ENCODE results near the gene OR4A16. TPM values are rescaled to one million over a fixed set of nuclear protein-coding genes. Genes with fewer than 3 reads are reported as not detected.

The OR4A16 gene, protein sequence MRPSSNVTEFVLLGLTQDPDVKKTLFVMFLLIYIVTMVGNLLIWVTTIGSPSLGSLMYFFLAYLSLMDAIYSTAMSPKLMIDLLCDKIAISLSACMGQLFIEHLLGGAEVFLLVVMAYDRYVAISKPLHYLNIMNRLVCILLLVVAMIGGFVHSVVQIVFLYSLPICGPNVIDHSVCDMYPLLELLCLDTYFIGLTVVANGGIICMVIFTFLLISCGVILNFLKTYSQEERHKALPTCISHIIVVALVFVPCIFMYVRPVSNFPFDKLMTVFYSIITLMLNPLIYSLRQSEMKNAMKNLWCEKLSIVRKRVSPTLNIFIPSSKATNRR
- total RNA-seq (not detected), polyA plus RNA-seq (not detected)

DNA sequence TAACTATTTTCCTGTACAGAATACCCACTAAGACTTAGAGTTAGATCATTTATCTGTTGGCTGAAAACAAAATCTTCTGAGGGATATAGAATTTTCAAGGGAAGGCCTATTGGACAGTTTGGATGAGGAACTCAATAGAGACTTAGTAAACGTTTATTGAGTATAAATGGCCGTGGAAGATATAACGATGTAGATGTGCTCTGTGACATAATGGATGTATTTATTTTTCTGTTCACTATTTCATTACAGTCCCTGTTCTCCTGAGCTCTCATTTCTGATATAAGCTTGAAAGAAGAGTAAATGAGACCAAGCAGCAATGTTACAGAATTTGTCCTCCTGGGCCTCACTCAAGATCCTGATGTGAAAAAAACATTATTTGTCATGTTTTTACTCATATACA, at the start of gene OR4A16:
Gene OR4A16, plus strand, starts transcription at position 301 of the 400 bp plus-strand sequence. Its CDS starts 0 bp downstream, at position 301.
- no peaks in the 10 kb centered on the region for H3K27me3 ChIP-seq (ENCODE audit: control insufficient read depth in 4 of 4, insufficient read depth in 4 of 4, low read length in 3 of 4)
- H3K9ac ChIP-seq (ENCODE audit: low read depth in 1 of 2, low read length in 2 of 2), result no peak within 1 kb of the TSS
- no peaks in the 10 kb centered on the region for H3K36me3 ChIP-seq (ENCODE audit: control insufficient read depth in 4 of 4, insufficient read depth in 3 of 4, low read depth in 1 of 4, low read length in 3 of 4)
- H3K9me3 ChIP-seq (ENCODE audit: control insufficient read depth in 4 of 4, low read length in 3 of 4), result no peaks in the 10 kb centered on the region
- TF ChIP-seq ZBTB33 (IDR thresholded peaks at IDR 0.05), result no peak
- no peak for TF ChIP-seq SP1 (IDR thresholded peaks at IDR 0.05)
- TF ChIP-seq HNF4A (conservative IDR thresholded peaks at IDR 0.05), result no peak
- TF ChIP-seq RAD21 (IDR thresholded peaks at IDR 0.05), result no peak
- no peak for TF ChIP-seq GABPA (IDR thresholded peaks at IDR 0.05 in 1 of 2, conservative IDR thresholded peaks at IDR 0.05 in 1 of 2)
- no peak for TF ChIP-seq RXRA (IDR thresholded peaks at IDR 0.05)
- TF ChIP-seq, protein P1, sequence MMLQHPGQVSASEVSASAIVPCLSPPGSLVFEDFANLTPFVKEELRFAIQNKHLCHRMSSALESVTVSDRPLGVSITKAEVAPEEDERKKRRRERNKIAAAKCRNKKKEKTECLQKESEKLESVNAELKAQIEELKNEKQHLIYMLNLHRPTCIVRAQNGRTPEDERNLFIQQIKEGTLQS (IDR thresholded peaks at IDR 0.05), result no peak
- no peak for TF ChIP-seq HNF4G (IDR thresholded peaks at IDR 0.05)
- TF ChIP-seq, protein P2, sequence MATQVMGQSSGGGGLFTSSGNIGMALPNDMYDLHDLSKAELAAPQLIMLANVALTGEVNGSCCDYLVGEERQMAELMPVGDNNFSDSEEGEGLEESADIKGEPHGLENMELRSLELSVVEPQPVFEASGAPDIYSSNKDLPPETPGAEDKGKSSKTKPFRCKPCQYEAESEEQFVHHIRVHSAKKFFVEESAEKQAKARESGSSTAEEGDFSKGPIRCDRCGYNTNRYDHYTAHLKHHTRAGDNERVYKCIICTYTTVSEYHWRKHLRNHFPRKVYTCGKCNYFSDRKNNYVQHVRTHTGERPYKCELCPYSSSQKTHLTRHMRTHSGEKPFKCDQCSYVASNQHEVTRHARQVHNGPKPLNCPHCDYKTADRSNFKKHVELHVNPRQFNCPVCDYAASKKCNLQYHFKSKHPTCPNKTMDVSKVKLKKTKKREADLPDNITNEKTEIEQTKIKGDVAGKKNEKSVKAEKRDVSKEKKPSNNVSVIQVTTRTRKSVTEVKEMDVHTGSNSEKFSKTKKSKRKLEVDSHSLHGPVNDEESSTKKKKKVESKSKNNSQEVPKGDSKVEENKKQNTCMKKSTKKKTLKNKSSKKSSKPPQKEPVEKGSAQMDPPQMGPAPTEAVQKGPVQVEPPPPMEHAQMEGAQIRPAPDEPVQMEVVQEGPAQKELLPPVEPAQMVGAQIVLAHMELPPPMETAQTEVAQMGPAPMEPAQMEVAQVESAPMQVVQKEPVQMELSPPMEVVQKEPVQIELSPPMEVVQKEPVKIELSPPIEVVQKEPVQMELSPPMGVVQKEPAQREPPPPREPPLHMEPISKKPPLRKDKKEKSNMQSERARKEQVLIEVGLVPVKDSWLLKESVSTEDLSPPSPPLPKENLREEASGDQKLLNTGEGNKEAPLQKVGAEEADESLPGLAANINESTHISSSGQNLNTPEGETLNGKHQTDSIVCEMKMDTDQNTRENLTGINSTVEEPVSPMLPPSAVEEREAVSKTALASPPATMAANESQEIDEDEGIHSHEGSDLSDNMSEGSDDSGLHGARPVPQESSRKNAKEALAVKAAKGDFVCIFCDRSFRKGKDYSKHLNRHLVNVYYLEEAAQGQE (IDR thresholded peaks at IDR 0.05), result no peak
- TF ChIP-seq, protein P3, sequence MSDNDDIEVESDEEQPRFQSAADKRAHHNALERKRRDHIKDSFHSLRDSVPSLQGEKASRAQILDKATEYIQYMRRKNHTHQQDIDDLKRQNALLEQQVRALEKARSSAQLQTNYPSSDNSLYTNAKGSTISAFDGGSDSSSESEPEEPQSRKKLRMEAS (IDR thresholded peaks at IDR 0.05), result no peak
- TF ChIP-seq FOXA2 (IDR thresholded peaks at IDR 0.05), result no peak
- no peak for TF ChIP-seq JUND (IDR thresholded peaks at IDR 0.05)
- no peak for TF ChIP-seq YY1 (IDR thresholded peaks at IDR 0.05)
- TF ChIP-seq FOXA1 (IDR thresholded peaks at IDR 0.05), result no peak
- TF ChIP-seq TAF1 (conservative IDR thresholded peaks at IDR 0.05), result no peak
- TF ChIP-seq EGR1 (IDR thresholded peaks at IDR 0.05; ENCODE audit: low read depth in 2 of 2), result no peak
- no peak for TF ChIP-seq NR2F2 (IDR thresholded peaks at IDR 0.05)
- no peak for TF ChIP-seq CTCF (IDR thresholded peaks at IDR 0.05; ENCODE audit: low read depth, low read length, missing input control)
- H3K4me3 ChIP-seq (ENCODE audit: low read depth in 1 of 3, low read length in 3 of 3), result no peak within 1 kb of the TSS
- no peak within 1 kb of the TSS for H3K27ac ChIP-seq (ENCODE audit: low read depth in 1 of 2, low read length in 2 of 2)
- H3K4me1 ChIP-seq (ENCODE audit: control insufficient read depth in 4 of 4, insufficient read depth in 4 of 4, low read length in 3 of 4), result no peaks in the 10 kb centered on the region
- WGBS, result 76% methylated on average over 3 of the region's 3 CpGs
- DNase-seq (ENCODE audit: low spot score), result no peak
